ENCODE data around the gene ANKS1B.

DNA sequence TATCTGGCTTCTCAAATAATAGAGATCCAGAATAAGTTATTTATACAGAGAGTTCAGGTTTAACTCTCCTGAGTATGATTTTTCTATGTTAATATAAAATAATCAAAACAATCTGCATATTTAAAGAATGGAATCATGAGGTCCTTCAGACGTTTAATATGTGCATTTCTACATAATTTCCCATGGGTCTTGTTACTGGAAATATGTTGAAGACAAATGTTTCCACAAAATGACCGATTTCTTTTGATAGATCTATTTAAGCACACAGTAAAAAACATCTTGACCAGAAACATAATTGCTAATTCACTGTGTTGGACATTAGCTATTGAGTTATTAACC is 957.7 kb downstream of the ANKS1B start:
- TF ChIP-seq CTCF (conservative IDR thresholded peaks at IDR 0.05; ENCODE audit: low read length) = no peak
- no peak for TF ChIP-seq EZH2phosphoT487 (IDR thresholded peaks at IDR 0.05; ENCODE audit: borderline replicate concordance)
